ENCODE measurements around the gene HDAC6. TPM values are rescaled to one million over a fixed set of nuclear protein-coding genes. Genes with fewer than 3 reads are reported as not detected.

Gene HDAC6
- total and polyA plus RNA-seq, 10 donors = 33.9 to 103 (median 79.9) TPM

- Histone ChIP-seq H3K36me3 (no peaks in the 10 kb centered on the region), H3K27me3 (replicated peaks in 1 of 7) (peaks cover 0 to 19% (median 0%) of the 10 kb centered on the region in 7 donors), H3K27ac (no peak overlapping the region), H3K9me3 (no peaks in the 10 kb centered on the region), H3K4me1 (no peaks in the 10 kb centered on the region), H3K4me3 (no peak overlapping the region)
- 67 to 91% (median 82%) methylated on average over 1 of the region's 1 CpG; no CpG with 5 or more reads in 1 of the 5 donors for WGBS, 5 donors
- TF ChIP-seq POLR2AphosphoS5 (IDR thresholded peaks at IDR 0.05) = no peak
- TF ChIP-seq POLR2A (IDR thresholded peaks at IDR 0.05) = no peak
- TF ChIP-seq CTCF (IDR thresholded peaks at IDR 0.05 in 8 of 11, conservative IDR thresholded peaks at IDR 0.05 in 3 of 11) = no peak
- DNase-seq = no peak
- intact Hi-C loops (cut with DNase I; ENCODE audit: low total_unique reads) = no loop called here
These were observed 16.7 kb upstream of the HDAC6 start for GRCh38 chrX:48785186-48785539.

- intact Hi-C loops (cut with DNase I; ENCODE audit: low total_unique reads) = no loop called here
- H3K27me3 ChIP-seq (replicated peaks in 1 of 7) = peaks cover 0 to 19% (median 0%) of the 10 kb centered on the region in 7 donors
- DNase-seq = no peak
- TF ChIP-seq POLR2AphosphoS5 (IDR thresholded peaks at IDR 0.05) (no peak), CTCF (IDR thresholded peaks at IDR 0.05 in 8 of 11, conservative IDR thresholded peaks at IDR 0.05 in 3 of 11) (no peak), POLR2A (IDR thresholded peaks at IDR 0.05) (no peak)
- WGBS, 5 donors = 74 to 89% (median 84%) methylated on average over 7 to 16 of the region's 16 CpGs
- no peaks in the 10 kb centered on the region for H3K36me3 ChIP-seq
- H3K4me3 ChIP-seq = no peak overlapping the region
- H3K9me3 ChIP-seq = no peaks in the 10 kb centered on the region
- H3K4me1 ChIP-seq = no peaks in the 10 kb centered on the region
- no peak overlapping the region for H3K27ac ChIP-seq
These were observed 16.2 kb upstream of the HDAC6 start for GRCh38 chrX:48785540-48786214.

- Histone ChIP-seq H3K36me3 (no peaks in the 10 kb centered on the region), H3K9me3 (no peaks in the 10 kb centered on the region), H3K27ac (no peak within 1 kb of the TSS), H3K27me3 (replicated peaks in 1 of 7) (peaks cover 0 to 19% (median 0%) of the 10 kb centered on the region in 7 donors), H3K4me3 (no peak within 1 kb of the TSS), H3K4me1 (no peaks in the 10 kb centered on the region)
- 72 to 87% (median 77%) methylated on average over 3 to 7 of the region's 7 CpGs for WGBS, 5 donors
- intact Hi-C loops (cut with DNase I; ENCODE audit: low total_unique reads) = no loop called here
- TF ChIP-seq POLR2A (IDR thresholded peaks at IDR 0.05) (no peak), CTCF (IDR thresholded peaks at IDR 0.05 in 8 of 11, conservative IDR thresholded peaks at IDR 0.05 in 3 of 11) (no peak), POLR2AphosphoS5 (IDR thresholded peaks at IDR 0.05) (no peak)
- DNase-seq = no peak
These were observed 15.5 kb upstream of the HDAC6 start, which contains the start of gene GATA1 for GRCh38 chrX:48786341-48786800. Gene GATA1, plus strand, starts transcription at chrX:48786590. Its CDS starts 4,520 bp downstream, at chrX:48791110.

GRCh38 chrX:48786825-48787504 is 14.9 kb upstream of the HDAC6 start:
- DNase-seq = no peak
- no peaks in the 10 kb centered on the region for H3K4me1 ChIP-seq
- H3K36me3 ChIP-seq = no peaks in the 10 kb centered on the region
- no peaks in the 10 kb centered on the region for H3K9me3 ChIP-seq
- intact Hi-C loops (cut with DNase I; ENCODE audit: low total_unique reads) = no loop called here
- H3K27me3 ChIP-seq (replicated peaks in 1 of 7) = peaks cover 0 to 19% (median 0%) of the 10 kb centered on the region in 7 donors
- no peak overlapping the region for H3K4me3 ChIP-seq
- H3K27ac ChIP-seq = no peak overlapping the region
- TF ChIP-seq CTCF (IDR thresholded peaks at IDR 0.05 in 8 of 11, conservative IDR thresholded peaks at IDR 0.05 in 3 of 11) (no peak), POLR2A (IDR thresholded peaks at IDR 0.05) (no peak), POLR2AphosphoS5 (IDR thresholded peaks at IDR 0.05) (no peak)
- 58 to 82% (median 76%) methylated on average over 6 of the region's 6 CpGs for WGBS, 5 donors

Data from spleen (tissue), 11 donors.